A549 treated with AZD2906 at 1 μM for 4 hours (cell line): Measurements from ENCODE around the gene FKBP5. TPM values are rescaled to one million over a fixed set of nuclear protein-coding genes. Genes with fewer than 3 reads are reported as not detected.

Experiments
- total RNA-seq: library from RNA; stranded (reverse); fragments of 200-300 nt; extraction: Qiagen RNA extraction; gene quantifications from 5 replicates; pipeline ENCODE4 v1.2.3, GENCODE V29; 2022

FKBP5 gene
- total RNA-seq: 137 to 191 TPM (median 163 TPM) in 5 replicates

GRCh38 chr6:35688605-35689322 is at the start of gene FKBP5:
FKBP5 (minus strand) TSS chr6:35688915; CDS start chr6:35642824, 46,091 bp downstream.

GRCh38 chr6:35736982-35737412 is 48.3 kb upstream of the FKBP5 start, which contains the start of gene ARMC12:
ARMC12 (plus strand) TSS chr6:35737032; CDS start chr6:35737109, 77 bp downstream.

Other genes starting within 250 kb of the FKBP5 start
- gene FANCE, start 236.6 kb downstream of the FKBP5 start, total RNA-seq: 3.4 to 4.2 TPM (median 3.9 TPM) in 5 replicates
- 1,414 to 1,553 TPM (median 1,532 TPM) in 5 replicates for gene RPL10A, start 220.5 kb downstream of the FKBP5 start, total RNA-seq
- 6.8 to 9.2 TPM (median 8.6 TPM) in 5 replicates for gene TEAD3, start 191.8 kb downstream of the FKBP5 start, total RNA-seq
- not detected in 5 replicates for gene TULP1, start 176.0 kb downstream of the FKBP5 start, total RNA-seq
- 0.55 to 1.3 TPM (median 0.88 TPM) in 5 replicates for gene ARMC12, start 48.1 kb upstream of the FKBP5 start, total RNA-seq
- 0.53 to 2.0 TPM (median 1.00 TPM) in 5 replicates for gene CLPSL2, start 87.7 kb upstream of the FKBP5 start, total RNA-seq
- not detected in 5 replicates for gene CLPSL1, start 92.1 kb upstream of the FKBP5 start, total RNA-seq
- gene CLPS, start 108.4 kb upstream of the FKBP5 start, total RNA-seq: not detected in 5 replicates
- gene LHFPL5, start 116.4 kb upstream of the FKBP5 start, total RNA-seq: 0.15 to 0.23 TPM (median 0.21 TPM) in 4 of 5 replicates, not detected in the other
- 24.9 to 55.6 TPM (median 29.7 TPM) in 5 replicates for gene SRPK1, start 232.2 kb upstream of the FKBP5 start, total RNA-seq